GM12891 (cell line): ENCODE measurements around the gene C17orf78.

Experiments used
- POLR2A ChIP-seq: IDR thresholded peaks from 2 replicates; pipeline ENCODE4 v1.6.1; 2011; ENCODE audit warnings: low read depth, low read length, control low read depth
- POLR2AphosphoS5 ChIP-seq: IDR thresholded peaks from 2 replicates; pipeline ENCODE4 v1.6.1; 2011; ENCODE audit warnings: low read depth, low read length, control low read depth

GRCh38 chr17:37399265-37399803 lies 23.5 kb downstream of the C17orf78 start:
- TF ChIP-seq POLR2AphosphoS5 (no peak), POLR2A (no peak)
